Endothelial cell of umbilical vein (primary cell): ENCODE data around the gene RPS2. TPM values are rescaled to one million over a fixed set of nuclear protein-coding genes. Genes with fewer than 3 reads are reported as not detected.

Experiments
- BruUV-seq: library from RNA; stranded (reverse); fragments of 400-500 nt; replicated peaks from 2 replicates; lab custom pipeline; 2021; lab: Mats Ljungman, UMichigan
- CTCF ChIA-PET: fragments of 300-600, 350-600 bp; sonication (Branson Sonifier 250); formaldehyde crosslinking; loops from one replicate; lab custom pipeline; 2021; ENCODE audit warnings: antibody characterized with exemption, inconsistent platforms; lab: Charles Lee
- POLR2A ChIA-PET: fragments of 300-600, 350-600 bp; sonication (Branson Sonifier 250); formaldehyde crosslinking; loops from one replicate; lab custom pipeline; 2021; ENCODE audit warnings: antibody characterized with exemption, inconsistent platforms; lab: Charles Lee
- DNase-seq: peaks from one replicate; pipeline ENCODE4 v3.0.0-alpha.2; 2011; ENCODE audit warnings: low read depth, low spot score
- FAIRE-seq: peaks from 2 replicates; lab custom pipeline; 2011; peaks lifted over from hg19 to GRCh38; lab: Jason Lieb, UNC
- H2AFZ ChIP-seq: 2 replicates; pipeline ENCODE4 v1.6.0; 2012; ENCODE audit warnings: low read depth, low read length, control low read depth, inconsistent platforms
- H3K27ac ChIP-seq: 2 replicates; pipeline ENCODE4 v1.5.1; 2011; ENCODE audit warnings: low read depth, mild to moderate bottlenecking, control low read depth, low read length, moderate library complexity; ENCODE audit not compliant: insufficient read depth
- H3K27me3 ChIP-seq, 2 experiments: 2 replicates each; pipeline versions ENCODE4 v1.6.0 to v1.6.1; 2011; ENCODE audit warnings: low read length in 2 of 2, mixed read lengths in 1 of 2; ENCODE audit not compliant: control insufficient read depth in 2 of 2, insufficient read depth in 2 of 2
- H3K36me3 ChIP-seq, 2 experiments: 2 replicates in 1 of 2; 3 replicates in 1 of 2; pipeline ENCODE4 v1.5.1; 2011; ENCODE audit warnings: low read length in 2 of 2, mild to moderate bottlenecking in 1 of 2, moderate library complexity in 1 of 2; ENCODE audit not compliant: control insufficient read depth in 2 of 2, insufficient read depth in 2 of 2; ENCODE audit errors: extremely low read depth in 1 of 2
- H3K4me1 ChIP-seq: 3 replicates; pipeline ENCODE4 v1.5.1; 2011; ENCODE audit warnings: mild to moderate bottlenecking, low read length; ENCODE audit not compliant: control insufficient read depth, insufficient read depth; ENCODE audit errors: extremely low read depth
- H3K4me2 ChIP-seq: 2 replicates; pipeline ENCODE4 v1.6.1; 2011; ENCODE audit warnings: low read length, control low read depth, mixed read lengths; ENCODE audit not compliant: insufficient read depth
- H3K4me3 ChIP-seq, 3 experiments: fragments of 200-600 bp in 1 of 3; sonication (generic), shearing (Covaris generic) in 1 of 3; replicated peaks in 1 of 3; 2 replicates each; pipeline ENCODE4 v1.5.1; 2011 to 2016; ENCODE audit warnings: control low read depth in 3 of 3, low read length in 3 of 3, mild to moderate bottlenecking in 2 of 3, inconsistent platforms in 1 of 3, low read depth in 1 of 3, moderate library complexity in 1 of 3; ENCODE audit not compliant: insufficient read depth in 1 of 3
- H3K79me2 ChIP-seq: 2 replicates; pipeline ENCODE4 v1.6.0; 2012; ENCODE audit warnings: low read length, inconsistent platforms; ENCODE audit not compliant: control insufficient read depth, insufficient read depth
- H3K9ac ChIP-seq: replicated peaks from 2 replicates; pipeline ENCODE3; 2011; ENCODE audit warnings: low read length, control low read depth; ENCODE audit not compliant: insufficient read depth; ENCODE audit errors: extremely low read depth
- H3K9me1 ChIP-seq: replicated peaks from 3 replicates; pipeline ENCODE4 v1.6.0; 2011; ENCODE audit warnings: mild to moderate bottlenecking, low read length; ENCODE audit not compliant: control insufficient read depth, insufficient read depth; ENCODE audit errors: extremely low read depth
- H3K9me3 ChIP-seq: replicated peaks from 2 replicates; pipeline ENCODE4 v1.5.1; 2012; ENCODE audit warnings: low read length, inconsistent platforms; ENCODE audit not compliant: control insufficient read depth, insufficient read depth
- H4K20me1 ChIP-seq: replicated peaks from 2 replicates; pipeline ENCODE3; 2011; ENCODE audit warnings: mild to moderate bottlenecking, low read length; ENCODE audit not compliant: control insufficient read depth, insufficient read depth; ENCODE audit errors: extremely low read depth
- EZH2 ChIP-seq: IDR thresholded peaks from 2 replicates; pipeline ENCODE4 v1.6.1; 2012; ENCODE audit warnings: borderline replicate concordance, low read depth, mild to moderate bottlenecking, moderate library complexity, low read length, inconsistent platforms; ENCODE audit not compliant: severe bottlenecking
- FOS ChIP-seq: IDR thresholded peaks from 2 replicates; pipeline ENCODE4 v1.6.1; 2011; ENCODE audit warnings: mild to moderate bottlenecking, low read length, moderate library complexity, borderline replicate concordance; ENCODE audit not compliant: insufficient read depth
- GATA2 ChIP-seq: IDR thresholded peaks from 2 replicates; pipeline ENCODE4 v1.7.0; 2011; ENCODE audit warnings: low read depth, mild to moderate bottlenecking, moderate library complexity, mixed read lengths, low read length; ENCODE audit not compliant: insufficient read length, insufficient read depth
- JUN ChIP-seq: IDR thresholded peaks from 2 replicates; pipeline ENCODE4 v1.6.1; 2011; ENCODE audit warnings: borderline replicate concordance, low read depth; ENCODE audit not compliant: insufficient read length, insufficient read depth
- MYC ChIP-seq: IDR thresholded peaks from one replicate; pipeline ENCODE4 v1.6.1; 2011; ENCODE audit warnings: mild to moderate bottlenecking, low read depth, low read length
- POLR2A ChIP-seq: IDR thresholded peaks from 2 replicates; pipeline ENCODE4 v1.6.1; 2012; ENCODE audit warnings: low read depth, mild to moderate bottlenecking, control low read depth, low read length
- POLR2AphosphoS5 ChIP-seq: IDR thresholded peaks from 2 replicates; pipeline ENCODE4 v1.6.1; 2012; ENCODE audit warnings: low read depth, mild to moderate bottlenecking, control low read depth, low read length, moderate library complexity; ENCODE audit not compliant: insufficient read depth
- dilution Hi-C: fragments of 300-500 bp; cut with MboI; formaldehyde crosslinking; loops from one replicate; pipeline ENCODE4 v1.15.0; 2019; ENCODE audit warnings: low sequenced_read_pairs; ENCODE audit not compliant: extremely low pct_ligation_motif_present
- intact Hi-C: fragments of 100-400 bp; cut with micrococcal nuclease; formaldehyde crosslinking; loops from one replicate; pipeline ENCODE4 v1.10.0; 2022
- polyA plus RNA-seq, 4 experiments: library from polyadenylated mRNA; depleted of rRNA in 3 of 4; stranded (reverse) in 3 of 4; unstranded in 1 of 4; fragments of >200 nt; gene quantifications; 2 replicates each; pipeline versions ENCODE4 v1.2.1 to v1.2.3, GENCODE V29; 2011 to 2012; ENCODE audit warnings: missing spikeins in 1 of 4
- total RNA-seq: library from RNA; stranded (reverse); gene quantifications from 2 replicates; pipeline ENCODE4 v1.2.3, GENCODE V29; 2021
- TF ChIP-seq, protein P1 (sequence below): IDR thresholded peaks from 2 replicates; pipeline ENCODE4 v1.6.1; 2011; ENCODE audit not compliant: insufficient read depth, insufficient read length
- TF ChIP-seq, protein P2 (sequence below), 2 donors: IDR thresholded peaks; 1 replicate in 1 of 2; 2 replicates in 1 of 2; pipeline ENCODE4 v1.5.1; 2011; ENCODE audit warnings: low read length in 2 of 2, mild to moderate bottlenecking in 2 of 2, moderate library complexity in 2 of 2, control low read depth in 1 of 2, inconsistent platforms in 1 of 2, low read depth in 1 of 2; ENCODE audit not compliant: insufficient read depth in 1 of 2; ENCODE audit errors: extremely low read depth in 1 of 2

Gene RPS2
- total and polyA plus RNA-seq, 2 donors (not counting 3 experiments of a cell fraction or from before 2014, with no cell fraction given), result 2,793 to 9,021 TPM

DNA sequence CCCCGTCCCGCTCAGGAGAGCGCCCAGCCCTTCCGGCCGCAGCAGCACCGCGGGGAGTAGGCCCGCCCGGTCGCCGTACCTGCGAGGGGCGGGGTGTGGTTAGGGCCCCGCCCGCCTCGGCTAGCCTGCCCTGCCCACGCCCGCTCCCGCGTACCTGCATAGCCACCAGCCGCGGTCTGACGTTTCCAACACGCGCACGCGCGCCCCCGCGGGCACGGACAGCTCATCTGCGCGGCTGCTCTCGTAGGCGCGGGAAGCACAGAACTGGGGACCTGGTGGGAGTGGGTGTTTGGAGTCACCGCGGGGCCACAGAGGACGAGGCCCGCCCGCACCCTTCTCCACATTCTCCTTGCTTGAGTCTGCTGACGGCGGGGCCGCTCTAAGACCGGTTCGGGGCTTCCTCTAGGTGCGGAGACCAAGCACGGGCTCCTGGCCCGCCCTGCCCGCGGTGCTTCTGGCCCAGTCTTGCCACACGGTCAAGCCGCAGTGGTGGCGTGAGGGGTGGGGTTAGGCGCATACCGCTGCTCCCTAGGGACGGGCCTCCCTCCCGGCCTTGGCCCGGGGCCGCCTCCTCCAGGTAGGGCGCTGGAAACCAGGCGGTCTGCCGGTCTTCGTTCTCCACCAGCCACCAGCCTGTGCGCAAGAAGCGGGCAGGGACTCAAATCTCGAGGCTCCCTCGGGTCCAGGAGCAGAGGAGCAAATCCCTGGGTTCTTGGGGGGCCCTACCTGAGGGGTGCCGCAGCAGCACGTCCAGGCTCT lies 14.8 kb upstream of the RPS2 start:
- POLR2A ChIA-PET, result no interaction called here
- TF ChIP-seq, protein P1, sequence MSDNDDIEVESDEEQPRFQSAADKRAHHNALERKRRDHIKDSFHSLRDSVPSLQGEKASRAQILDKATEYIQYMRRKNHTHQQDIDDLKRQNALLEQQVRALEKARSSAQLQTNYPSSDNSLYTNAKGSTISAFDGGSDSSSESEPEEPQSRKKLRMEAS, result no peak
- TF ChIP-seq POLR2AphosphoS5 (peak; percentile 30), JUN (no peak), EZH2 (no peak)
- H3K27me3 ChIP-seq, result peaks cover 35 to 41% of the 10 kb centered on the region in 2 experiments
- no peaks in the 10 kb centered on the region for H3K79me2 ChIP-seq
- peaks cover 7% of the 10 kb centered on the region for H3K4me1 ChIP-seq
- H3K27ac ChIP-seq, result no peak overlapping the region
- intact Hi-C loops (no loop called here), dilution Hi-C loops (no loop called here)
- H3K4me3 ChIP-seq, result no peak overlapping the region
- DNase-seq (no peak), FAIRE-seq (no peak)
- H3K9ac ChIP-seq, result no peak overlapping the region
- BruUV-seq, result no TSS peak
- no peaks in the 10 kb centered on the region for H4K20me1 ChIP-seq
- peaks cover 9 to 35% of the 10 kb centered on the region in 2 experiments for H3K36me3 ChIP-seq
- no peaks in the 10 kb centered on the region for H3K9me1 ChIP-seq
- no peak overlapping the region for H3K4me2 ChIP-seq
- H2AFZ ChIP-seq, result no peak overlapping the region
- CTCF ChIA-PET, result interaction anchor here (0.9 to 5.0 kb wide), 2 partner anchors 24 to 161 kb away, joined by 3 to 21 read pairs; no protein-coding TSS in a partner anchor
- H3K9me3 ChIP-seq, result no peaks in the 10 kb centered on the region

DNA sequence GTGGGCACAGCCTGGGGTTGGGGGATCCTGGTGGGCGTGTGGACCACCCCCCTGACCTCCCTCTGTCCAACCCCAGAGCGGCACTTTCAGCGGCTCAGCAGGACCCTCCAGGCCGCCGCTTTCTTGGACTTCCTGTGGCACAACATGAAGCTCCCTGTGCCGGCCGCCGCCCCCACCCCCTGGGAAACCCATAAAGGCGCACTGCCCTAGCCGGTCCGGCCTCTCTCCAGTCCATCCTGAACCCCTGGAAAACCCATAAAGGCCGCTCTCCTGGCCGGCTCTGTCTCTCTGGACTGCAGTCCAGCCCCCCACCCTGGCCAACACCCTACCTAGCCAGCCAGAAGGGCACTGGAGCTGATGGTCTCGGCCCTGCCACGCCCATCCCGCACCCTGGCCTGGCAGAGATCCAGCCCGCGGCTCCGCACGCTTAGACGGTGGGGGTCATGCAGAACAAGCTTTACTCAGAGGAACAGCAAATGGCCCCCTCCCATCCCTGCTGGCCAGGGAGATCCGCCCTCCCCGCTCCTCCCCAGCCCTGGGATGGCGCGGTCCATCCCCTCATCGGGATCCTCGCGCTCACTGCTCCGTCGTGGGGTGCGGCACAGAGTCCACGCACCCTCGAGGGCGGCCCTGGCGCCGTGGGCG lies 14.0 kb upstream of the RPS2 start:
- DNase-seq, result no peak
- H3K4me2 ChIP-seq, result no peak overlapping the region
- H4K20me1 ChIP-seq, result no peaks in the 10 kb centered on the region
- no peak overlapping the region for H2AFZ ChIP-seq
- intact Hi-C loops, result no loop called here
- ChIA-PET CTCF (interaction anchor here (0.9 kb wide), 1 partner anchor 25 kb away, joined by 3 read pairs; no protein-coding TSS in a partner anchor), POLR2A (no interaction called here)
- no peaks in the 10 kb centered on the region for H3K9me3 ChIP-seq
- FAIRE-seq, result no peak
- dilution Hi-C loops, result no loop called here
- no peak overlapping the region for H3K4me3 ChIP-seq
- H3K27me3 ChIP-seq, result peaks cover 35 to 41% of the 10 kb centered on the region in 2 experiments
- H3K36me3 ChIP-seq, result peaks cover 9 to 37% of the 10 kb centered on the region in 2 experiments
- peaks cover 6% of the 10 kb centered on the region for H3K4me1 ChIP-seq
- no peak overlapping the region for H3K9ac ChIP-seq
- no TSS peak for BruUV-seq
- TF ChIP-seq GATA2 (no peak), POLR2AphosphoS5 (no peak), POLR2A (no peak), EZH2 (no peak), MYC (no peak), FOS (no peak), JUN (no peak)
- TF ChIP-seq, protein P2, sequence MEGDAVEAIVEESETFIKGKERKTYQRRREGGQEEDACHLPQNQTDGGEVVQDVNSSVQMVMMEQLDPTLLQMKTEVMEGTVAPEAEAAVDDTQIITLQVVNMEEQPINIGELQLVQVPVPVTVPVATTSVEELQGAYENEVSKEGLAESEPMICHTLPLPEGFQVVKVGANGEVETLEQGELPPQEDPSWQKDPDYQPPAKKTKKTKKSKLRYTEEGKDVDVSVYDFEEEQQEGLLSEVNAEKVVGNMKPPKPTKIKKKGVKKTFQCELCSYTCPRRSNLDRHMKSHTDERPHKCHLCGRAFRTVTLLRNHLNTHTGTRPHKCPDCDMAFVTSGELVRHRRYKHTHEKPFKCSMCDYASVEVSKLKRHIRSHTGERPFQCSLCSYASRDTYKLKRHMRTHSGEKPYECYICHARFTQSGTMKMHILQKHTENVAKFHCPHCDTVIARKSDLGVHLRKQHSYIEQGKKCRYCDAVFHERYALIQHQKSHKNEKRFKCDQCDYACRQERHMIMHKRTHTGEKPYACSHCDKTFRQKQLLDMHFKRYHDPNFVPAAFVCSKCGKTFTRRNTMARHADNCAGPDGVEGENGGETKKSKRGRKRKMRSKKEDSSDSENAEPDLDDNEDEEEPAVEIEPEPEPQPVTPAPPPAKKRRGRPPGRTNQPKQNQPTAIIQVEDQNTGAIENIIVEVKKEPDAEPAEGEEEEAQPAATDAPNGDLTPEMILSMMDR (IDR thresholded peaks at IDR 0.05; ENCODE audit: extremely low read depth in 1 of 2, insufficient read depth in 1 of 2, low read depth in 1 of 2, low read length in 2 of 2), result no peak
- TF ChIP-seq, protein P1, result no peak
- H3K27ac ChIP-seq, result no peak overlapping the region
- H3K79me2 ChIP-seq, result peaks cover under 1% of the 10 kb centered on the region
- no peaks in the 10 kb centered on the region for H3K9me1 ChIP-seq
